Right lobe of liver (tissue), 6 donors: ENCODE results near the gene TTBK2. TPM values are rescaled to one million over a fixed set of nuclear protein-coding genes. Genes with fewer than 3 reads are reported as not detected.
A peak's percentile ranks its signal among the peaks of the same experiment; 100 is the strongest.

Source experiments
- ATAC-seq, 4 donors: fragments of 200-7000 bp; cut with Tn5 transposase; one replicate each; pipeline ENCODE4 v1.9.1; 2020; ENCODE audit warnings: mild to moderate bottlenecking in 4 of 4, moderate library complexity in 4 of 4
- DNase-seq, 3 donors: peaks; one replicate each; pipeline ENCODE4 v3.0.0-alpha.2; 2020
- H3K27ac ChIP-seq, 3 donors: fragments of 200-600 bp; one replicate each; pipeline ENCODE4 v1.8.0; 2022
- H3K27me3 ChIP-seq, 2 donors: fragments of 200-600 bp; one replicate each; pipeline ENCODE4 v1.8.0; 2022
- H3K36me3 ChIP-seq, 4 donors: fragments of 200-600 bp; sonication (generic) in 1 of 4; one replicate each; pipeline versions ENCODE4 v1.5.1 to v1.8.0; 2017 to 2022; ENCODE audit warnings: control low read depth in 1 of 4
- H3K4me1 ChIP-seq, 4 donors: fragments of 200-600 bp; sonication (generic) in 1 of 4; one replicate each; pipeline versions ENCODE4 v1.5.1 to v1.8.0; 2017 to 2022; ENCODE audit warnings: control low read depth in 1 of 4
- H3K4me3 ChIP-seq, 3 donors: fragments of 200-600 bp; one replicate each; pipeline ENCODE4 v1.8.0; 2022
- H3K9me3 ChIP-seq, 4 donors: fragments of 200-600 bp; sonication (generic) in 1 of 4; one replicate each; pipeline versions ENCODE4 v1.5.1 to v1.8.0; 2017 to 2022; ENCODE audit warnings: control low read depth in 1 of 4
- CTCF ChIP-seq, 4 donors: fragments of 200-600 bp in 3 of 4; fragments of 450-650 bp in 1 of 4; IDR thresholded peaks; one replicate each; pipeline versions ENCODE4 v1.5.1 to v1.8.0; 2016 to 2022; ENCODE audit warnings: antibody characterized with exemption in 4 of 4, mild to moderate bottlenecking in 2 of 4
- POLR2A ChIP-seq: fragments of 450-650 bp; IDR thresholded peaks from one replicate; pipeline ENCODE4 v1.6.1; 2017; ENCODE audit warnings: antibody characterized with exemption, mild to moderate bottlenecking
- WGBS: methylation state at CpG from one replicate; pipeline ENCODE4 v1.1.6; 2018; ENCODE audit warnings: low coverage, low lambda C conversion rate; ENCODE audit not compliant: insufficient coverage; ENCODE audit errors: missing lambda C conversion rate; 5-methylcytosine and 5-hydroxymethylcytosine counted together
- intact Hi-C, 2 donors: fragments of 100-400 bp; cut with DNase I; formaldehyde crosslinking; loops; one replicate each; pipeline versions ENCODE4 v1.11.2 to v1.14.1; 2022
- total RNA-seq, 6 experiments: library from RNA; depleted of rRNA in 2 of 6; stranded (reverse); fragments of >200 nt in 2 of 6; fragmentation: NEBNext Ultra II Directional in 3 of 6; extraction: Animal tissue kit (Norgen Biotek cat#: 25700) in 3 of 6; gene quantifications; one replicate each; pipeline versions ENCODE4 v1.1.0 to v1.2.4, GENCODE V29; 2016 to 2023
- donor health status: DM: no; HTN: yes; CAD: no.
- donor health status: DM: no; HTN: no; CAD: no.
- donor health status: DM: no; HTN: no; CAD: no.
- donor health status: DM: no; HTN: yes; CAD: no.
- donor health status: DM: no; HTN: yes; CAD: no.

The TTBK2 gene
- total RNA-seq, 6 experiments from 2014 or later: 4.9 to 6.8 (median 5.5) TPM

GRCh38 chr15:42716626-42717025 lies 204.0 kb downstream of the TTBK2 start:
- ATAC-seq (no peak), DNase-seq (peak in 1 of 3 donors; percentile 21)
- no peak for TF ChIP-seq CTCF (IDR thresholded peaks at IDR 0.05)
- TF ChIP-seq POLR2A: no peak
- Histone ChIP-seq H3K36me3 (no peaks in the 10 kb centered on the region), H3K27me3 (no peaks in the 10 kb centered on the region), H3K9me3 (no peaks in the 10 kb centered on the region), H3K27ac (no peak overlapping the region), H3K4me3 (no peak overlapping the region), H3K4me1 (no peaks in the 10 kb centered on the region)
- whole genome bisulfite sequencing: 82% methylated on average over 2 of the region's 2 CpGs
- intact Hi-C loops: no loop called here

GRCh38 chr15:42716125-42716524 lies 204.5 kb downstream of the TTBK2 start:
- no peak overlapping the region for H3K4me3 ChIP-seq
- DNase-seq (peak in 1 of 3 donors; percentile 18), ATAC-seq (no peak)
- intact Hi-C loops: no loop called here
- no peak overlapping the region for H3K27ac ChIP-seq
- no peaks in the 10 kb centered on the region for H3K4me1 ChIP-seq
- no peak for TF ChIP-seq CTCF (IDR thresholded peaks at IDR 0.05)
- TF ChIP-seq POLR2A: no peak
- no peaks in the 10 kb centered on the region for H3K9me3 ChIP-seq
- 93% methylated on average over 2 of the region's 5 CpGs for WGBS
- H3K36me3 ChIP-seq: no peaks in the 10 kb centered on the region
- no peaks in the 10 kb centered on the region for H3K27me3 ChIP-seq

- 98% methylated on average over 4 of the region's 4 CpGs for WGBS
- no peak for TF ChIP-seq CTCF (IDR thresholded peaks at IDR 0.05)
- no peak for DNase-seq
These were observed 208.0 kb downstream of the TTBK2 start for GRCh38 chr15:42712584-42712983.

GRCh38 chr15:42711746-42712145 lies 208.8 kb downstream of the TTBK2 start:
- 92% methylated on average over 3 of the region's 3 CpGs for WGBS
- no peak for DNase-seq
- no peak for TF ChIP-seq CTCF (IDR thresholded peaks at IDR 0.05)
- TF ChIP-seq POLR2A: no peak
- intact Hi-C loops: no loop called here
- Histone ChIP-seq H3K36me3 (no peaks in the 10 kb centered on the region), H3K27me3 (no peaks in the 10 kb centered on the region), H3K4me3 (no peak overlapping the region), H3K9me3 (no peaks in the 10 kb centered on the region), H3K27ac (no peak overlapping the region), H3K4me1 (no peaks in the 10 kb centered on the region)
- ATAC-seq: no peak

More at GRCh38 chr15:42712584-42712983, 208.0 kb downstream of the TTBK2 start:
- intact Hi-C loops: no loop called here
- Histone ChIP-seq H3K36me3 (no peaks in the 10 kb centered on the region), H3K4me3 (no peak overlapping the region), H3K9me3 (no peaks in the 10 kb centered on the region), H3K4me1 (no peaks in the 10 kb centered on the region), H3K27me3 (no peaks in the 10 kb centered on the region), H3K27ac (no peak overlapping the region)
- no peak for ATAC-seq

GRCh38 chr15:42710662-42711061 lies 209.9 kb downstream of the TTBK2 start:
- TF ChIP-seq CTCF (IDR thresholded peaks at IDR 0.05) (no peak), POLR2A (no peak)
- Histone ChIP-seq H3K36me3 (no peaks in the 10 kb centered on the region), H3K4me1 (no peaks in the 10 kb centered on the region), H3K27me3 (no peaks in the 10 kb centered on the region), H3K27ac (no peak overlapping the region), H3K9me3 (no peaks in the 10 kb centered on the region), H3K4me3 (no peak overlapping the region)
- ATAC-seq: no peak
- no peak for DNase-seq
- WGBS: 86% methylated on average over 1 of the region's 2 CpGs
- intact Hi-C loops: no loop called here
